Epithelial cell of alveolus of lung (primary cell): ENCODE measurements around the gene TMOD2. TPM values are rescaled to one million over a fixed set of nuclear protein-coding genes. Genes with fewer than 3 reads are reported as not detected.

Source experiments
- total RNA-seq: library from RNA; depleted of rRNA; stranded (reverse); fragments of >200 nt; gene quantifications from 2 replicates; pipeline ENCODE4 v1.2.1, GENCODE V29; 2015

Gene TMOD2
- 3.2 and 3.7 TPM in 2 replicates for total RNA-seq

GRCh38 chr15:51750792-51751696, at the start of gene TMOD2:
TSS of gene TMOD2 (plus strand) at chr15:51751597. CDS start at chr15:51766442, 14,845 bp downstream.

GRCh38 chr15:51737522-51738305, 13.7 kb upstream of the TMOD2 start, which contains the start of gene LYSMD2:
TSS of gene LYSMD2 (minus strand) at chr15:51737655. CDS start at chr15:51737622, 33 bp downstream.

GRCh38 chr15:51829376-51830275, 78.2 kb downstream of the TMOD2 start, which contains the start of gene TMOD3:
TSS of gene TMOD3 (plus strand) at chr15:51829653. CDS start at chr15:51862885, 33,232 bp downstream.

Other genes starting within 250 kb of the TMOD2 start
- 11.8 and 14.9 TPM in 2 replicates for gene DMXL2, start 128.8 kb upstream of the TMOD2 start, total RNA-seq
- not detected in 2 replicates for gene SCG3, start 70.1 kb upstream of the TMOD2 start, total RNA-seq
- 3.8 and 5.4 TPM in 2 replicates for gene LYSMD2, start 13.9 kb upstream of the TMOD2 start, total RNA-seq
- 27.4 and 32.3 TPM in 2 replicates for gene TMOD3, start 78.1 kb downstream of the TMOD2 start, total RNA-seq
- gene LEO1, start 220.2 kb downstream of the TMOD2 start, total RNA-seq, result 14.6 and 25.3 TPM in 2 replicates